HUES64 (cell line): ENCODE data around the gene PCID2.

ENCODE experiments used
- H3K27ac ChIP-seq: 2 replicates; pipeline ENCODE4 v1.7.0; 2013; ENCODE audit warnings: low read depth, low read length, inconsistent platforms
- H3K27me3 ChIP-seq: 2 replicates; pipeline ENCODE4 v1.6.1; 2013; ENCODE audit warnings: mild to moderate bottlenecking, low read length; ENCODE audit not compliant: insufficient read depth
- H3K36me3 ChIP-seq: 2 replicates; pipeline ENCODE4 v1.6.1; 2013; ENCODE audit warnings: mild to moderate bottlenecking, low read length; ENCODE audit not compliant: insufficient read depth
- H3K4me1 ChIP-seq: 2 replicates; pipeline ENCODE4 v1.6.1; 2013; ENCODE audit warnings: mild to moderate bottlenecking, low read length, moderate library complexity; ENCODE audit not compliant: insufficient read depth
- H3K4me3 ChIP-seq: 2 replicates; pipeline ENCODE4 v1.5.1; 2013; ENCODE audit warnings: mild to moderate bottlenecking, low read length, moderate library complexity
- H3K9ac ChIP-seq: 2 replicates; pipeline ENCODE4 v1.6.1; 2013; ENCODE audit warnings: mild to moderate bottlenecking, low read depth, low read length
- H3K9me3 ChIP-seq: 2 replicates; pipeline ENCODE4 v1.6.1; 2013; ENCODE audit warnings: low read depth, low read length; ENCODE audit not compliant: insufficient read depth
- WGBS: fragments of 150-250, 120-280 bp; methylation state at CpG from one replicate; pipeline ENCODE4 v1.1.7; 2013; ENCODE audit warnings: missing lambda C conversion rate; 5-methylcytosine and 5-hydroxymethylcytosine counted together

Gene PCID2

GRCh38 chr13:113232208-113233003 lies 23.9 kb upstream of the PCID2 start:
- no peak overlapping the region for H3K9ac ChIP-seq
- no peaks in the 10 kb centered on the region for H3K27me3 ChIP-seq
- WGBS, result 85% methylated on average over 18 of the region's 18 CpGs
- no peak overlapping the region for H3K27ac ChIP-seq
- peaks cover 81% of the 10 kb centered on the region for H3K36me3 ChIP-seq
- H3K4me1 ChIP-seq, result no peaks in the 10 kb centered on the region
- no peaks in the 10 kb centered on the region for H3K9me3 ChIP-seq
- no peak overlapping the region for H3K4me3 ChIP-seq

GRCh38 chr13:113231306-113232207 lies 23.1 kb upstream of the PCID2 start:
- no peaks in the 10 kb centered on the region for H3K9me3 ChIP-seq
- peaks cover 81% of the 10 kb centered on the region for H3K36me3 ChIP-seq
- no peaks in the 10 kb centered on the region for H3K27me3 ChIP-seq
- no peaks in the 10 kb centered on the region for H3K4me1 ChIP-seq
- no peak overlapping the region for H3K27ac ChIP-seq
- 84% methylated on average over 14 of the region's 14 CpGs for WGBS
- no peak overlapping the region for H3K9ac ChIP-seq
- H3K4me3 ChIP-seq, result no peak overlapping the region

- 97% methylated on average over 20 of the region's 20 CpGs for WGBS
- Histone ChIP-seq H3K9me3 (no peaks in the 10 kb centered on the region), H3K9ac (no peak overlapping the region), H3K4me3 (no peak overlapping the region), H3K27ac (no peak overlapping the region), H3K27me3 (no peaks in the 10 kb centered on the region), H3K4me1 (no peaks in the 10 kb centered on the region), H3K36me3 (peaks cover 84% of the 10 kb centered on the region)
Measured at GRCh38 chr13:113229791-113230190, 21.3 kb upstream of the PCID2 start.

GRCh38 chr13:113229161-113229560 lies 20.7 kb upstream of the PCID2 start:
- no peak overlapping the region for H3K4me3 ChIP-seq
- H3K9ac ChIP-seq, result no peak overlapping the region
- no peak overlapping the region for H3K27ac ChIP-seq
- H3K9me3 ChIP-seq, result no peaks in the 10 kb centered on the region
- no peaks in the 10 kb centered on the region for H3K4me1 ChIP-seq
- no peaks in the 10 kb centered on the region for H3K27me3 ChIP-seq
- H3K36me3 ChIP-seq, result peaks cover 84% of the 10 kb centered on the region
- WGBS, result 97% methylated on average over 5 of the region's 5 CpGs

- no peak overlapping the region for H3K9ac ChIP-seq
- no peaks in the 10 kb centered on the region for H3K4me1 ChIP-seq
- no peaks in the 10 kb centered on the region for H3K27me3 ChIP-seq
- H3K36me3 ChIP-seq, result peaks cover 91% of the 10 kb centered on the region
- no peak overlapping the region for H3K4me3 ChIP-seq
- 97% methylated on average over 7 of the region's 7 CpGs for WGBS
- H3K27ac ChIP-seq, result no peak overlapping the region
- H3K9me3 ChIP-seq, result no peaks in the 10 kb centered on the region
Measured at GRCh38 chr13:113226873-113227450, 18.5 kb upstream of the PCID2 start.

GRCh38 chr13:113225515-113225914 lies 17.0 kb upstream of the PCID2 start:
- Histone ChIP-seq H3K27ac (no peak overlapping the region), H3K4me3 (no peak overlapping the region), H3K9me3 (no peaks in the 10 kb centered on the region), H3K36me3 (peaks cover 92% of the 10 kb centered on the region), H3K27me3 (no peaks in the 10 kb centered on the region), H3K9ac (no peak overlapping the region), H3K4me1 (no peaks in the 10 kb centered on the region)
- 93% methylated on average over 7 of the region's 7 CpGs for WGBS

GRCh38 chr13:113224486-113224885 lies 16.0 kb upstream of the PCID2 start:
- H3K4me3 ChIP-seq, result no peak overlapping the region
- WGBS, result 97% methylated on average over 10 of the region's 10 CpGs
- H3K4me1 ChIP-seq, result no peaks in the 10 kb centered on the region
- H3K36me3 ChIP-seq, result peaks cover 92% of the 10 kb centered on the region
- no peak overlapping the region for H3K27ac ChIP-seq
- H3K9me3 ChIP-seq, result no peaks in the 10 kb centered on the region
- no peaks in the 10 kb centered on the region for H3K27me3 ChIP-seq
- no peak overlapping the region for H3K9ac ChIP-seq

- H3K4me1 ChIP-seq, result no peaks in the 10 kb centered on the region
- no peaks in the 10 kb centered on the region for H3K27me3 ChIP-seq
- no peak overlapping the region for H3K27ac ChIP-seq
- peaks cover 94% of the 10 kb centered on the region for H3K36me3 ChIP-seq
- 96% methylated on average over 7 of the region's 7 CpGs for WGBS
- H3K9ac ChIP-seq, result no peak overlapping the region
- no peak overlapping the region for H3K4me3 ChIP-seq
- H3K9me3 ChIP-seq, result no peaks in the 10 kb centered on the region
Measured at GRCh38 chr13:113223070-113223469, 14.6 kb upstream of the PCID2 start.

- Histone ChIP-seq H3K36me3 (peaks cover 73% of the 10 kb centered on the region), H3K4me1 (peaks cover 20% of the 10 kb centered on the region), H3K9ac (no peak overlapping the region), H3K4me3 (no peak overlapping the region), H3K27me3 (no peaks in the 10 kb centered on the region), H3K9me3 (no peaks in the 10 kb centered on the region), H3K27ac (no peak overlapping the region)
- WGBS, result 96% methylated on average over 7 of the region's 7 CpGs
Measured at GRCh38 chr13:113220877-113221276, 12.4 kb upstream of the PCID2 start.

GRCh38 chr13:113220141-113220598 lies 11.7 kb upstream of the PCID2 start:
- no peak overlapping the region for H3K4me3 ChIP-seq
- H3K9ac ChIP-seq, result no peak overlapping the region
- no peaks in the 10 kb centered on the region for H3K27me3 ChIP-seq
- WGBS, result 94% methylated on average over 13 of the region's 13 CpGs
- peaks cover 66% of the 10 kb centered on the region for H3K36me3 ChIP-seq
- no peak overlapping the region for H3K27ac ChIP-seq
- peaks cover 22% of the 10 kb centered on the region for H3K4me1 ChIP-seq
- no peaks in the 10 kb centered on the region for H3K9me3 ChIP-seq
